ENCODE measurements around the gene MC2R.
"Not testable (repeated sequence)": the region's sequence is repeated elsewhere in the genome, so short reads cannot be mapped to it uniquely, and the experiment has no call there.

MC2R gene

DNA sequence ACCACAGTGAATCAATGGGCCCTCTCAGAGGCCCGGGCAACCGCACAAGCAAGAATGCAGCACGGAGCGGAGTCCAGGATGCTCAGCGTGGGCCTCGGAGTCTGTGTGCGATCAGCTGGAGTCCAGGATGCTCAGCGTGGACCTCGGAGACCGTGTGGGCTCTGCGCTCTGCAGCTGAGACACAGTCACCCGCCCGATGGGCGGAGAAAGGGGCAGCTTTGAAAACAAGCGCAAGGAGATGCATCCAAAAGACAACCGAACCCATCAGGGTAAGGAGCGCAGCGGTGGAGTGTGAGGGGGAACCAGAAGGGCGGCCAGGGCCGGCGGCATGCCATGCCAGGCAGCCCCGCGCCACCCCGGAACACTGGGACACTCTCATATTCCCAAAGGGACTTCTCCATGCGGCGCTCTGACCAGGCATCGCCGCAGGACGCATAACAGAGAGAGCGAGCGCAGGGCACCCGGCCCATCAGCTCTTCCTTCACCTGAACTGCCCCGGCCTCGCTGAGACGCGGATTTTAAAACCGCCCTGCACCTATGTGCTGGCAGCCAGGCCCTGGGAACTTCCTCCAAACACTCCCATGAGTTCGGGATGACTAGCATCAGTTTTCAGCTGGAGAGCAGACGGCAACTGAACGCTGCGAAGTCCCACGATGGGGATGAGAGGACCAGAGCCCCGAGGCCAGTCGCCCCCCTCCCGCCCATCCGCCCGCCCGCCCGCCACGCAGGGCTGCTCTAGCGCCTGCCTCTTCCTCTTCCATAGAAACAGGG, 46.6 kb downstream of the MC2R start:
- no peak for DNase-seq (ENCODE audit: insufficient read length)
- no peak for FAIRE-seq

GRCh38 chr18:13862898-13863297, 52.4 kb downstream of the MC2R start:
- not testable (repeated sequence) for FAIRE-seq

More for the DNA sequence above, 46.6 kb downstream of the MC2R start:
- TF ChIP-seq POLR2A (IDR thresholded peaks at IDR 0.05; ENCODE audit: low read depth, low read length), result no peak
- TF ChIP-seq POLR2AphosphoS5 (IDR thresholded peaks at IDR 0.05; ENCODE audit: low read depth, low read length), result no peak
- no peak for TF ChIP-seq TAF1 (IDR thresholded peaks at IDR 0.05; ENCODE audit: borderline replicate concordance, low read depth, low read length)

DNA sequence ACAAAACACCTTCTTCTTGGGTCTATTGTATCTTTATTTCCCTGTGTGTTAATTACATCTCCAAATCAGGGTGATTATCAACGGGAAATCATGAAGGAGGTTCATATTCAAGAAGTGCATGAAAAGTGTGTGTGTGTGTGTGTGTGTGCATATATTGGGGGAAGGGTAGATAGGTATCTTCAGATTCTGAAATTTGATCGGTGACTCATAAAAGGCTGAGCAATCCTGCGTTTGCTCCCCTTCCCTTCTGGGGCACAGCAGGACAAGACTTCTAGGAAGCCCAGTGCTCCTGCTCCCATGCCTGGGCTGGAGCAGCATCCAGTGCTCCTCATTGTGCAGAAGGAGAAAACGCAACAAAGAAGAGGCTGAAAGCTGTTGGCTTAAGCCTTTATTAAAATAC, 65.5 kb downstream of the MC2R start:
- no peak for DNase-seq (ENCODE audit: insufficient read length)
- TF ChIP-seq TAF1 (IDR thresholded peaks at IDR 0.05; ENCODE audit: borderline replicate concordance, low read depth, low read length) (no peak), POLR2AphosphoS5 (IDR thresholded peaks at IDR 0.05; ENCODE audit: low read depth, low read length) (no peak), POLR2A (IDR thresholded peaks at IDR 0.05; ENCODE audit: low read depth, low read length) (no peak)
- FAIRE-seq, result no peak

More at GRCh38 chr18:13862898-13863297, 52.4 kb downstream of the MC2R start:
- not testable (repeated sequence) for DNase-seq (ENCODE audit: insufficient read length)

- no peak for FAIRE-seq
- no peak for TF ChIP-seq TAF1 (IDR thresholded peaks at IDR 0.05; ENCODE audit: borderline replicate concordance, low read depth, low read length)
- no peak for TF ChIP-seq POLR2AphosphoS5 (IDR thresholded peaks at IDR 0.05; ENCODE audit: low read depth, low read length)
- no peak for TF ChIP-seq POLR2A (IDR thresholded peaks at IDR 0.05; ENCODE audit: low read depth, low read length)
- no peak for DNase-seq (ENCODE audit: insufficient read length)
These were observed 78.8 kb downstream of the MC2R start for GRCh38 chr18:13836559-13836958.

- no peak for TF ChIP-seq TAF1 (IDR thresholded peaks at IDR 0.05; ENCODE audit: borderline replicate concordance, low read depth, low read length)
- TF ChIP-seq POLR2A (IDR thresholded peaks at IDR 0.05; ENCODE audit: low read depth, low read length), result no peak
- TF ChIP-seq POLR2AphosphoS5 (IDR thresholded peaks at IDR 0.05; ENCODE audit: low read depth, low read length), result no peak
- no peak for FAIRE-seq
- no peak for DNase-seq (ENCODE audit: insufficient read length)
These were observed 80.1 kb downstream of the MC2R start for GRCh38 chr18:13835202-13835601.

DNA sequence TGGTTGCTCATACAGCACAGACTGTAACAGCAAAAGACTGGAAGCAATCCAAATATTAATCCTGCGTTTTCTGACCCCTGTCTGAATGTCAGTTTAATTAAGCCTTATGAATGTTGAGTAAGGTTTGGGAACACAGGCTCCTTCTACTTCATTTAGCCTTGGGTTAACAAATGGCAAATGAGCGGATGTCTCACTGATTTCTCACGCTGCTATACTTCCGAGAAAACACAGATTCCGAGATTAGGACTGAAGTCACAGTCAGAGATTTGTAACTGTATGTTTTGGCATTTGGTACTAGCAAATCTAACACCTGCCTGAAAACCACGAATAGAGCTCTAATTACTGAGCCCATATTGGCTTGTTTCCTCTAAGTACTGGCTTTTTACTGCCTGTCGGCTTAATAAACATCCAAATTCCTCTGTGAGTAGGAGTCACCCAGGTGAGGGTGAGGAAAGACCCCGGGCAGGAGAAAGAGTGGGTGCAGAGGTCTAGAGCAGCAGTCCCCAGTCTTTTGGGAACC, 80.8 kb downstream of the MC2R start:
- no peak for TF ChIP-seq TAF1 (IDR thresholded peaks at IDR 0.05; ENCODE audit: borderline replicate concordance, low read depth, low read length)
- TF ChIP-seq POLR2AphosphoS5 (IDR thresholded peaks at IDR 0.05; ENCODE audit: low read depth, low read length), result no peak
- no peak for TF ChIP-seq POLR2A (IDR thresholded peaks at IDR 0.05; ENCODE audit: low read depth, low read length)
- no peak for DNase-seq (ENCODE audit: insufficient read length)
- no peak for FAIRE-seq

Data from GM12892 (cell line).